HCT116 (cell line): ENCODE measurements around the gene CADPS. TPM values are rescaled to one million over a fixed set of nuclear protein-coding genes. Genes with fewer than 3 reads are reported as not detected.

Experiments
- ATAC-seq: fragments of 200-7000 bp; cut with Tn5 transposase; 2 replicates; pipeline ENCODE4 v1.9.1; 2020; ENCODE audit warnings: mild to moderate bottlenecking, moderate library complexity
- BruUV-seq: library from RNA; stranded (reverse); fragments of 400-500 nt; replicated peaks from 2 replicates; lab custom pipeline; 2021; lab: Mats Ljungman, UMichigan
- CTCF ChIA-PET: fragments of 300-600 bp; sonication (Branson Sonifier 250); formaldehyde crosslinking; loops from one replicate; lab custom pipeline; 2021; ENCODE audit warnings: antibody characterized with exemption; lab: Charles Lee
- POLR2A ChIA-PET: fragments of 300-600, 350-600 bp; sonication (Branson Sonifier 250); formaldehyde crosslinking; loops from one replicate; lab custom pipeline; 2021; ENCODE audit warnings: antibody characterized with exemption; lab: Charles Lee
- RAD21 ChIA-PET, 2 experiments: fragments of 300-600 bp; sonication (Branson Sonifier 250); formaldehyde crosslinking; loops; one replicate each; lab custom pipeline; 2023; ENCODE audit warnings: low total read pairs in 2 of 2; ENCODE audit not compliant: uncharacterized antibody in 2 of 2, unreplicated experiment in 2 of 2, low non-redundant PET in 1 of 2; lab: Charles Lee
- DNase-seq: peaks from one replicate; pipeline ENCODE4 v3.0.0-alpha.2; 2010; ENCODE audit warnings: low read depth, low spot score
- H2AFZ ChIP-seq: fragments of 200-600 bp; shearing (Covaris generic), sonication (generic); 2 replicates; pipeline ENCODE4 v1.6.1; 2017; ENCODE audit warnings: low read depth, mixed run types, mixed read lengths, antibody characterized with exemption, low read length; ENCODE audit not compliant: poor library complexity, severe bottlenecking
- H3K27ac ChIP-seq: 2 replicates; pipeline ENCODE4 v1.5.1; 2012; ENCODE audit warnings: low read depth, low read length
- H3K27me3 ChIP-seq: fragments of 200-600 bp; sonication (generic); 2 replicates; pipeline ENCODE4 v1.6.1; 2016; ENCODE audit warnings: mixed run types, low read length, mixed read lengths; ENCODE audit not compliant: insufficient read depth
- H3K36me3 ChIP-seq, 2 experiments: fragments of 200-500 bp in 1 of 2; fragments of 200-600 bp in 1 of 2; sonication (Bioruptor generic) in 1 of 2; sonication (generic) in 1 of 2; 2 replicates each; pipeline versions ENCODE4 v1.5.1 to v1.6.1; 2014 to 2016; ENCODE audit warnings: low read length in 2 of 2, inconsistent platforms in 1 of 2, mixed read lengths in 1 of 2, mixed run types in 1 of 2; ENCODE audit not compliant: insufficient read depth in 2 of 2, control insufficient read depth in 1 of 2
- H3K4me1 ChIP-seq, 2 experiments: fragments of 200-600 bp in 1 of 2; sonication (generic) in 1 of 2; 2 replicates each; pipeline versions ENCODE4 v1.5.1 to v1.6.1; 2012 to 2017; ENCODE audit warnings: low read length in 2 of 2, inconsistent platforms in 1 of 2, mild to moderate bottlenecking in 1 of 2, mixed read lengths in 1 of 2, mixed run types in 1 of 2, moderate library complexity in 1 of 2; ENCODE audit not compliant: insufficient read depth in 2 of 2, control insufficient read depth in 1 of 2
- H3K4me2 ChIP-seq: fragments of 200-600 bp; sonication (generic); 2 replicates; pipeline ENCODE4 v1.6.1; 2017; ENCODE audit warnings: mixed run types, low read length, mixed read lengths
- H3K4me3 ChIP-seq, 2 experiments: fragments of 200-600 bp in 1 of 2; sonication (generic) in 1 of 2; replicated peaks in 1 of 2; 2 replicates each; pipeline ENCODE4 v1.5.1; 2011 to 2016; ENCODE audit warnings: low read length in 2 of 2, control low read depth in 1 of 2, low read depth in 1 of 2, mild to moderate bottlenecking in 1 of 2, mixed read lengths in 1 of 2, mixed run types in 1 of 2
- H3K79me2 ChIP-seq: fragments of 200-600 bp; sonication (generic); 2 replicates; pipeline ENCODE4 v1.6.1; 2017; ENCODE audit warnings: mild to moderate bottlenecking, mixed run types, low read length, moderate library complexity, mixed read lengths; ENCODE audit not compliant: insufficient read depth
- H3K9ac ChIP-seq: fragments of 200-600 bp; sonication (generic); 2 replicates; pipeline ENCODE4 v1.6.1; 2016; ENCODE audit warnings: low read length, mixed read lengths
- H3K9me2 ChIP-seq: fragments of 200-600 bp; sonication (generic), shearing (Covaris generic); 2 replicates; pipeline ENCODE4 v1.6.1; 2017; ENCODE audit warnings: mixed run types, mild to moderate bottlenecking, moderate library complexity; ENCODE audit not compliant: insufficient read depth
- H3K9me3 ChIP-seq, 2 experiments: fragments of 200-500 bp in 1 of 2; fragments of 200-600 bp in 1 of 2; sonication (Bioruptor generic) in 1 of 2; sonication (generic) in 1 of 2; 2 replicates each; pipeline ENCODE4 v1.6.1; 2014 to 2017; ENCODE audit warnings: low read length in 2 of 2, mixed read lengths in 2 of 2, inconsistent platforms in 1 of 2, low read depth in 1 of 2, mild to moderate bottlenecking in 1 of 2, mixed run types in 1 of 2, moderate library complexity in 1 of 2; ENCODE audit not compliant: control insufficient read depth in 1 of 2, insufficient read depth in 1 of 2
- H4K20me1 ChIP-seq: fragments of 200-600 bp; sonication (generic), shearing (Covaris generic); 2 replicates; pipeline ENCODE4 v1.6.1; 2017; ENCODE audit warnings: mixed run types, mild to moderate bottlenecking, moderate library complexity; ENCODE audit not compliant: insufficient read depth
- EGR1 ChIP-seq: IDR thresholded peaks from 2 replicates; pipeline ENCODE4 v1.6.1; 2012; ENCODE audit warnings: low read depth
- ELF1 ChIP-seq: IDR thresholded peaks from 2 replicates; pipeline ENCODE4 v1.6.1; 2012; ENCODE audit warnings: low read depth, borderline replicate concordance
- FOSL1 ChIP-seq: IDR thresholded peaks from 2 replicates; pipeline ENCODE4 v1.6.1; 2012; ENCODE audit warnings: low read depth
- JUND ChIP-seq: IDR thresholded peaks from 2 replicates; pipeline ENCODE4 v1.6.1; 2012
- MAX ChIP-seq: IDR thresholded peaks from 2 replicates; pipeline ENCODE4 v1.6.1; 2012
- POLR2A ChIP-seq: IDR thresholded peaks from 2 replicates; pipeline ENCODE4 v1.7.0; 2011; ENCODE audit warnings: borderline replicate concordance; ENCODE audit not compliant: insufficient read depth, insufficient read length; ENCODE audit errors: extremely low read depth
- RAD21 ChIP-seq: IDR thresholded peaks from 2 replicates; pipeline ENCODE4 v1.6.1; 2012; ENCODE audit warnings: low read depth, mild to moderate bottlenecking
- SIN3A ChIP-seq: IDR thresholded peaks from 2 replicates; pipeline ENCODE4 v1.6.1; 2012; ENCODE audit warnings: low read depth
- SP1 ChIP-seq: IDR thresholded peaks from 2 replicates; pipeline ENCODE4 v1.6.1; 2012; ENCODE audit warnings: low read depth
- SRF ChIP-seq: IDR thresholded peaks from 2 replicates; pipeline ENCODE4 v1.6.1; 2012; ENCODE audit warnings: low read depth
- YY1 ChIP-seq: IDR thresholded peaks from 2 replicates; pipeline ENCODE4 v1.6.1; 2011; ENCODE audit warnings: low read length, low read depth, moderate library complexity, mild to moderate bottlenecking; ENCODE audit not compliant: insufficient replicate concordance; ENCODE audit errors: extremely low read depth
- ZBTB33 ChIP-seq: IDR thresholded peaks from 2 replicates; pipeline ENCODE4 v1.6.1; 2011; ENCODE audit warnings: mild to moderate bottlenecking, low read length, moderate library complexity; ENCODE audit not compliant: insufficient replicate concordance; ENCODE audit errors: extremely low read depth
- ZFX ChIP-seq: fragments of 450-650 bp; IDR thresholded peaks from 2 replicates; pipeline ENCODE4 v1.6.1; 2017
- intact Hi-C: fragments of 100-400 bp; cut with micrococcal nuclease; formaldehyde crosslinking; loops from 2 replicates; pipeline ENCODE4 v1.10.0; 2022
- total RNA-seq: library from RNA; stranded (reverse); gene quantifications from one replicate; pipeline ENCODE4 v1.2.1, GENCODE V29; 2021; ENCODE audit not compliant: unreplicated experiment

CADPS gene
- total RNA-seq, 1 experiment from 2014 or later, result not detected

- no peak for ATAC-seq
- POLR2A ChIA-PET, result no interaction called here
- H3K27ac ChIP-seq, result no peak overlapping the region
- intact Hi-C loops, result no loop called here
- CTCF ChIA-PET, result no interaction called here
- no peak for TF ChIP-seq SIN3A
- TF ChIP-seq SP1, result no peak
- no peak for TF ChIP-seq ZFX
- TF ChIP-seq POLR2A, result no peak
- no peak for TF ChIP-seq RAD21
- TF ChIP-seq FOSL1, result no peak
- TF ChIP-seq EGR1, result no peak
- no peak for TF ChIP-seq YY1
- no peak for TF ChIP-seq ELF1
- TF ChIP-seq MAX, result no peak
- TF ChIP-seq ZBTB33, result no peak
- no peak for TF ChIP-seq SRF
- no peak for TF ChIP-seq JUND
- no peaks in the 10 kb centered on the region for H3K9me2 ChIP-seq
- no peak overlapping the region for H3K9ac ChIP-seq
- BruUV-seq, result no TSS peak
- no peaks in the 10 kb centered on the region for H3K27me3 ChIP-seq
- H4K20me1 ChIP-seq, result no peaks in the 10 kb centered on the region
- H3K4me1 ChIP-seq, result no peaks in the 10 kb centered on the region
- DNase-seq, result no peak
- H2AFZ ChIP-seq, result no peak overlapping the region
- RAD21 ChIA-PET, result no interaction called here
- H3K4me2 ChIP-seq, result no peak overlapping the region
- no peaks in the 10 kb centered on the region for H3K79me2 ChIP-seq
- no peaks in the 10 kb centered on the region for H3K36me3 ChIP-seq
- H3K9me3 ChIP-seq, result no peaks in the 10 kb centered on the region
- H3K4me3 ChIP-seq, result no peak overlapping the region
Observed at GRCh38 chr3:62758296-62759066, 116.7 kb downstream of the CADPS start.
